Stimulated activated CD4-positive, alpha-beta T cell treated with anti-CD3 and anti-CD28 coated beads, Interleukin-2, amount 100 ng/mL, for 24 hours (primary cell): ENCODE data around the gene CCNC.
A peak's percentile ranks its signal among the peaks of the same experiment; 100 is the strongest.

Experiments
- DNase-seq, 2 donors: peaks; one replicate each; pipeline ENCODE4 v3.0.0-alpha.2; 2020

The CCNC gene

DNA sequence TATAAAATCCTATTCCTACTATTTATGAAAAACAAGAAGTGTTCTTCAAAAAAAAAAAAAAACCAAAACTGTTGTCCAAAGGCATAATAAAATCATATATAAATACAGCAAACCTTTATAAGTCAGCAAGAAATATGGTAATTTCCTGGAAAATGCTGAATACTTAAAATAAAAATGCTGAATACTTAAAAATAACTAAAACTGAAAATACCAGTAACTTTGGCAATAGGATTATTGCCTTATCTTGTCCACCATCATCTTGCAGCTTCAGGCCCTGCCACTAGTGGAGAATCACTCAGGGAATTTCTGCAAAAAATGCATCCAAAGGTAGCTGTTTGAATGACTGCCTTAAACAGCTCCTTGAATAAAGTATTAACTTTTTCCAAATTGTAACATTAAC is 24.5 kb downstream of the CCNC start:
- DNase-seq = no peak

DNA sequence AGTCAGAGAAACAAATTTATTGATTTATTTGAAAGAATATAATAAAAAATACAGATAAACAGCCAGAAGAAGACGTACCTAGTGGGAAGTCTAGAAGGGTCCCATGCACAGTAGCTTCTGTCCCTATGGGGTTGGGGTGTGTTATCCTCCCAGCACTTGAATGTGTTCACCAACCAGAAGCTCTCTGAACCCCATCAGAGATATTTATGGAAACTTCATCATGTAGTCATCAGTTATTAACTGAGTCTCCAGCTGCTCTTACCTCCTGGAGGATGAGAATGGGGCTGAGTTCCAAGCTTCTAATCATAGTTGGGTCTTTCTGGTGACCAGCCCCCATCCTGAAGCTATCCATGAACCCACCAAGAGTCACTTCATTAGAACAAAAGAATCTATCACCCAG is 37.8 kb downstream of the CCNC start:
- DNase-seq = no peak

DNA sequence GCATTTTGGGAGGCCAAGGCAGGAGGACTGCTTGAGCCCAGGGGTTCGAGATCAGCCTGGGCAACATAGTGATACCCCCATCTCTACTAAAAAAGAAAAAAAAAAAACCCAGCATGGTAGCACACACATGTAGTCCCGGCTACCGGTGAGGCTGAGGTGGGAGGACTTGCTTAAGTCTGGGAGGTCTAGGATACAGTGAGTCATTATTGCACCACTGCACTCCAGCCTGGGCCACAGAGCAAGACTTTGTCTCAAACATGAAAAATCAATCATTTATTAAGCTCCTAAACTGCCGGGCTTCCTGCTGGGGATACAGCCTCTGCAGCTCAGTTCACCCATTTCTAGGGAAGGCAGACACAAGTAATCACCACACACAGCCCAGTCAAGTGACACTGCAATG is 45.9 kb downstream of the CCNC start:
- DNase-seq = no peak

DNA sequence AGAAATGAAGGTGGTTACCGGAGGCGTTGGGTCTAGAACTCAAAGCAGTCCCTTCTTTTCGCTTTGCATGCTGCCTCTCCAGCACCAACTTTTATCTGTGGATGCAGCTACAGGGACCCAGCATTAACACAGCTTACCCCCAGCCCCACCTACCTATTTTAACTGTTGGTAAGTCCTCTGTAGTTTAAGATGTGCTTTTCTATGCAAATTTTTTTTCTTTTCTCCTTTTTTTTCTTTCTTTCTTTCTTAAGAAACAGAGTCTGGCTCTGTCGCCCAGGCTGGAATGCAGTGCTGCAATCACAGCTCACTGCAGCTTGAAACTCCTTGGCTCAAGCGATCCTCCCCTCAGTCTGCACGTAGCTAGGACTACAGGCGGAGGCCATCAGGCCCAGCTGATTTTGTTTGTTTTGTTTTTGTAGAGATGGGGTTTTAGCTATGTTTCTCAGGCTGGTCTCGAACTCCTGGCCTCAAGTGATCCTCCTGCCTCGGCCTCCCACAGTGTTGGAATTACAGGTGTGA is 46.8 kb downstream of the CCNC start:
- no peak for DNase-seq

DNA sequence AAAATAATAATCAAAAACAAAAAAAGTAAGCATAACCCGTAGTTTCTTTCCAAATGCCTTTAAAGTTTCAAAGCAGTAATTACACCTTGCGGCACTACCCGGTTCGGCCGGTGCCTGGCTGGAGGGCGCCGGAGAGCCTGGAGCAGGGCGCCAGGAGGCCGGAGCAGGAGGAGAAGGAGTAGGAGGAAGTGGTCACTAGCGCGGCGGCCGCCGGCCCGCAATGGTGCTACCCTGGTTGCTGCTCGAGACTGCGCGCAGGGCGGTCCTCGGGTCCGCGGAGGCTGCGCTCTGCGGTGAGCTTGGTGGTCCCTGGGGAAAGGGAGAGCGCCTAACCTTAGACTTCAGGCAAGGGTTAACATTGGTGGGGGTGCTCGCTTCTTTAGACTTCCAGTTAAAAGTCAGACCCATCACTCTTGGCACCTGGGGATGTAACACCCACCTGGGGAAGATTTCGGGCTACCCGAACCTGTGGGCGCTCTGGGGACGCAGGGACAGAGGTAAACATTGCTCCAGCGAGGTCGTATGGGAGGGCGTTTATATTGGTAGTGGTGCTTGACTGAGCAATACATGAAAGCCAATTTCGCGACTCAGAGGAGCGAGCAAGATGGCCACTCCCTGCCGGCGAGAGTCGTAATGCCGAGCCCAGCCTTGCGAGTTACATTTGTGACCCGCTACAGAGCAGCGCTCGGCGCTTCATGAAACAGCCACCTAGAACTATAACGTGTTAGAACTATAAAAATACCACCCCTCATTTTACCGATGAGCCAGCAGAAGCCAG is 47.4 kb downstream of the CCNC start:
- DNase-seq = peak; percentile 75 to 76

DNA sequence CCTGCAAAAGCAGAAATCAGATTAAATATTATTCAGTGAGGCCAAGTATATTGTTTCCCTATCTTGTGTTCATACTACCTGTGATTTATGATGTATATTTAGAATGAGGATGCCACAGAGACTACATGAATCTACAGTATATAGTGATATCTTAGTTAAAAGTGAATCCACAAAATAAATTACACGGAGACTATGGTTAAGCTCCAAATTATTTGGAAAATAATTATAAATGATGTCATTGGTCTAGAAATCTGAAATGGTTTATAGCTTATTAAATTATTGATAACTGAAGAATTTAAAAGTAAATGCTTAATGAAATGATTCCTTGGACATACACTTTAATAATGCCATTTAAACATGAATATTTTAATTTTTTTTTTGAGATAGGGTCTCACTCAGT is 49.0 kb downstream of the CCNC start:
- DNase-seq = no peak

DNA sequence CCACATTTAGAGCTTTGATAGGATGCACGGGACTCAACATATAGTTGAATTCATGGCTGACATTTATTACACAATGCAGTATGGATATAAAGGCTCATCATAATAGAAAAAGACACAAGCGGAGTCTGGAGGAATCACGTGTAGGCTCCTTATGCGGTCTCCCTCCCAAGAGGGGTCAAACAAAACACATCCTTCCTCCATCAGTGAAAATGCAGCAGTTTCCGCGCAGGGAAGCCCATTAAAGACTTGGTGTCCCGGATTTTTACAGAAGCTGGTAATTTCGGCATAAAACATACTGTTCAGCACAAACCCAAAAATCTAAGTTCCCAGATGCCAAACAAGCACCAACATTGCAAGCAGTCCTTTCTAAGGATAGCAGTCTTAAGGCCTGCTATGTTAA is 54.4 kb downstream of the CCNC start:
- no peak for DNase-seq

DNA sequence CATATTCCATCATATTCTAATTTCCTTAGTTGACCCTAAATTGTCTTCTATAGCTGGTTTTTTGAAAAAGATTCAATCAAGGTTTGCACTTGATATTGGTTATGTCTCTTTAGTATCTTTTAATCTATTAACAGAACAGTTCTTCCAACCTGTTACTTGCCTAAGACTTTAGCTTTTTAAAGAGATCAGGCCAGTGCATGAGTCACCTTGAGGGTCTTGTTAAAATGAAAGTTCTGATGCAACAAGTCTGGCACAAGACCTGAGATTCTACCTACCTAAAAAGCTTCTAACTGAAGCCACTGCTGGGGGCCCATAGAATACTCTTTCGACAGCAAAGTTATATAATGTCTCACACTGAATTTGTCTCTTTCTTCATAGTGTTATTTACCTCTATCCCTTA is 56.4 kb downstream of the CCNC start:
- no peak for DNase-seq

DNA sequence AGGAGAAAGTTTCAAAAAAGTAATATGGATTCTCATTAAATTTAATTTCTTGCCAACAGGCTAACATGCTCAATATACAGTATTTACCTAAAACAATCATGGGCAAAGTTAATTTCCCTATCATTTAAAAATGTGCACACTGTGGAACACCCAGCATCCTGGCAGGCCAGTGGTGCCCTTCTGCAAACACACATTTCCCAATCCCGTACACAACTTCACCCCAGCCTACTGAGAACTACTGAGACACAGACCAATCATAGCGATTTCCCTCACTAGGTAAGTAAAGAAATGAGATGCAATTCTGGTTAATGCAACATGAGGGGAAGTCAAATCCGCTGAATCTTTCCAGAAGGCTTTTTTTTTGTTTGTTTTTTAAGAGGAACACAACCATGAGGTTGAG is 60.8 kb downstream of the CCNC start:
- no peak for DNase-seq

DNA sequence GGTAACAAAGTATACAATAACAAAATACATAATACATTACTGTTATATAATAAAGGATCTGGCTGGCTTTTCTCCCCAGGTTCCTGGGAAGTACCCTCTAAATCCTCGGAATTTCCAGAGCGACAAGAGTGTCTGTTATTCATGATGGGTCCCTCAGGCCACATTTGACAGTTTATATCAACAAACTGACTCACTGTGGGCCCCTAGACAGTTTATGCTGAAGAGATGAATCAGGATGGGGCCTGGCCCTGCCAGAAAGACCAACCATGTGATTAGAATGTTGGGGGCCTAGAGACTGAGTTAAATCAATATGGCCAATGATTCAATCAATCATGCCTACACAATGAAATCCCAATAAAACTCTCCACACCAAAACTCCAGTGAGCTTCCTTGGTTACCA is 66.7 kb downstream of the CCNC start:
- no peak for DNase-seq

DNA sequence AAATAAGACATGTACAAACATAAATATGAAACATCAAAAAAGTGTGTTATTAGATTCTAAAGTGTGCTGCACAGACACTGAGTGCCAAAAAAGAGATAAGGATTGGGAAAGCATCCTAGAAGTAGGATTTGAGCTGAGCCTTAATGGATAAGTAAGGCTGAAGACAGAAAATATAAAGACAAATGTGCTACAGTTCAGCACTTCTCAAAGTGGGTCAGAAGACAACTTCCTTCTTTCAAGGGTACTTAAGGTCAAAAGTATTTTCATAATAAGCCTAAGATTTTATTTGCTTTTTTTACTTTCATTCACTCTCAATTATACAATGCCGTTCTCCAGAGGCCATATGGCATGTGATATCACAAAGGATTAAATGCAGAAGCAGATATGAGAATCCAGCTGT is 70.0 kb downstream of the CCNC start:
- no peak for DNase-seq

DNA sequence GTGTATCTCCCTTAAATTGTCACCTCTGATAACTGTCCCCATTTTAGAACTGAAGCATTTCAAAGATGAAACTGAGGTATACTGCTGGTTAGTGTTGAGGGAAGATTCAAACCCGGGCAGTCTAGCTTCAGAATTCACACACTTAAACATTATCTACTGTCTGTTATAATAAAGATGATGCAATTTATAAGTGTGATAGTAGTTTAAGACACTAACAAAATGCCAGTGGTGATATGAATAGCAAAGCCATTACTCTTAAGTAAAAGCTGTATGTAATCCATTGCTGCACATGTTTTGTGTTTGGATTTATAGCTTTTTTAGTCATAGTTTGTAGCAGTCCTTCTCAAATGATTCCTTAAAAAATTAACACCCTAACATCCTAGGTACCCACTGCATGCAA is 73.0 kb downstream of the CCNC start:
- DNase-seq = no peak
